Mucosa of stomach (tissue), 1 donor: ENCODE data around the gene CPNE2.
"Not testable (repeated sequence)": the region's sequence is repeated elsewhere in the genome, so short reads cannot be mapped to it uniquely, and the experiment has no call there.

ENCODE experiments used
- H3K27me3 ChIP-seq: one replicate; pipeline ENCODE4 v1.7.0; 2013; ENCODE audit warnings: mild to moderate bottlenecking, low read length; ENCODE audit not compliant: control insufficient read depth, insufficient read depth
- H3K36me3 ChIP-seq: one replicate; pipeline ENCODE4 v1.7.0; 2013; ENCODE audit warnings: low read length; ENCODE audit not compliant: control insufficient read depth, insufficient read depth
- H3K4me1 ChIP-seq: one replicate; pipeline ENCODE4 v1.7.0; 2013; ENCODE audit warnings: mild to moderate bottlenecking, low read length; ENCODE audit not compliant: control insufficient read depth, insufficient read depth
- H3K4me3 ChIP-seq: one replicate; pipeline ENCODE4 v1.7.0; 2013; ENCODE audit warnings: low read length
- H3K9ac ChIP-seq: one replicate; pipeline ENCODE4 v1.7.0; 2013; ENCODE audit warnings: mild to moderate bottlenecking, low read length, moderate library complexity
- H3K9me3 ChIP-seq: one replicate; pipeline ENCODE4 v1.7.0; 2013; ENCODE audit warnings: mild to moderate bottlenecking, low read length, moderate library complexity; ENCODE audit not compliant: control insufficient read depth
- donor health status: Pancreatic carcinoma.

CPNE2 gene

GRCh38 chr16:57058291-57058861 is 34.0 kb upstream of the CPNE2 start:
- Histone ChIP-seq H3K9me3 (no peaks in the 10 kb centered on the region), H3K27me3 (no peaks in the 10 kb centered on the region), H3K36me3 (peaks cover 5% of the 10 kb centered on the region), H3K4me1 (no peaks in the 10 kb centered on the region), H3K4me3 (no peak overlapping the region), H3K9ac (no peak overlapping the region)

DNA sequence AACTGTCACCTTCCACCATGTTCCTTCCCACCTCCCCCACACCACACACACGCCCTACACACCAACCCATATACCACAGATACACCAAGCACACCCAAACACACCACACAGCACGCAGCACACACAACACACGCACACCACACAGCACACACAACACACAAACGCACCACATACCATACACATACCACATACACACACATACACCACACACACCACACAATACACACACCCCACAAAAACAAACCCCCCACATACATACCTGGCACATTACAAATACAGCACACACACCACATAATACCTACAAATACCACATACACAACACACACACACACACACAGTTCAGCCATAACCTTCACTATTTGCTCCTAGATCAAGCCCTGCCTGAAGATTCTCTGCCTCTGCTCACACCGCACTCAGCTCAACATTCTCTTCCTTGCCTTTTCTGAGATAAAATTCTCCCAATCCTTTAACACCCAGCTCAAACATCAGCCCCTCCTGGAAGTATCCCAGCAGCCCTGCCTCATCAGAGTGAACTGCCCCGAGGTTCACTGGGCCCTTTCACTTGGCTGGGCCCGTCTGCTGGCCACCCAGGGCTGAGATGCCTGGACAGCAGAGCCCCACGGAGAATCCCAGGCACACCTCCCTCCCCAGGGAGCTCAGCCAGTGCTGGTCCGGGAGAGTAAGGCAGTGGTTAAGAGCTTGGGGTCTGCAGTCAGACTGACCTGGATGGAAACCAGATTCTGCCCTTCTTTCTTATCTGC is 31.9 kb upstream of the CPNE2 start:
- Histone ChIP-seq H3K4me3 (no peak overlapping the region), H3K27me3 (no peaks in the 10 kb centered on the region), H3K9me3 (no peaks in the 10 kb centered on the region), H3K4me1 (no peaks in the 10 kb centered on the region), H3K9ac (no peak overlapping the region), H3K36me3 (peaks cover 5% of the 10 kb centered on the region)

DNA sequence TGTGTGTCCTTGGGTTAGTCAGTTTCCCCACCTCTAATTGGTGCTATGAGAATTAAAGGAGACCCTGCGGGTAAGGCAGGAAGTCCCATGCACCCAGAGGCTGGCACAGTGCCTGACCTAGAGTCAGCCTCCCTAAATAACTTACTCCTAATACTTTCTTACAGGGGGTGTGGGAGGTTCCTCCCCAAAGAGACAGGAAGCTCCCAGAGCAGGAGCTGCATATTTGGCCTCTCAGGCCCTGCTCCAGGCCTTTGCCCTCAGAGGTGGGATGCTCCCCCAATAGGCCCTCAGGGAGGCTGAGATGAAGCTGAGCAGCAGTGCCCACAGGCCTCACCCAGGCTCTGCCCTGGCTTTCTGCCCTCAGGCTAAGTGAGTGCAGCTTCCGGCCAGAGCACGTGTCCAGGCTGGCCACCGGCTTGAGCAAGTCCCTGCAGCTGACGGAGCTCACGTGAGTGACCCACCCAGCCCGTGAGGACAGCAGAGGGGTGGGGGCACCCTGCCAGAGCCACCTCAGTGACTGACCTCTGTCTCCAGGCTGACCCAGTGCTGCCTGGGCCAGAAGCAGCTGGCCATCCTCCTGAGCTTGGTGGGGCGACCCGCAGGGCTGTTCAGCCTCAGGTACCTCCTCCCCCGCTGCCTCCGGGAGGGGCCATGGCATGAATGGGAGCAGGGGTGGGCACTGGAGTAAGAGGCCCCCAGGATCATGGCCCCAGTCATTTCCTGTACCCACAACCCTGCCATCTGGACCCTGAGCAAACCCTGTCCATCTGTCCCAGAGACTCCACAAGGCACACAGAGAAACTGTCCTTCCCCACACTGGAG is 31.1 kb upstream of the CPNE2 start:
- peaks cover 5% of the 10 kb centered on the region for H3K36me3 ChIP-seq
- H3K9me3 ChIP-seq, result no peaks in the 10 kb centered on the region
- no peaks in the 10 kb centered on the region for H3K27me3 ChIP-seq
- no peak overlapping the region for H3K9ac ChIP-seq
- H3K4me1 ChIP-seq, result no peaks in the 10 kb centered on the region
- no peak overlapping the region for H3K4me3 ChIP-seq

- Histone ChIP-seq H3K27me3 (no peaks in the 10 kb centered on the region), H3K4me3 (no peak overlapping the region), H3K9ac (no peak overlapping the region), H3K9me3 (no peaks in the 10 kb centered on the region), H3K4me1 (no peaks in the 10 kb centered on the region), H3K36me3 (peaks cover 5% of the 10 kb centered on the region)
These were observed 30.1 kb upstream of the CPNE2 start for GRCh38 chr16:57062329-57062728.

- H3K36me3 ChIP-seq, H3K27me3 ChIP-seq, H3K9ac ChIP-seq, H3K9me3 ChIP-seq, H3K4me1 ChIP-seq, H3K4me3 ChIP-seq: not testable (repeated sequence)
These were observed 29.2 kb upstream of the CPNE2 start for GRCh38 chr16:57063189-57063588.

GRCh38 chr16:57064995-57065394 is 27.4 kb upstream of the CPNE2 start:
- H3K4me3 ChIP-seq, result no peak overlapping the region
- no peaks in the 10 kb centered on the region for H3K27me3 ChIP-seq
- no peak overlapping the region for H3K9ac ChIP-seq
- H3K4me1 ChIP-seq, result no peaks in the 10 kb centered on the region
- H3K9me3 ChIP-seq, result no peaks in the 10 kb centered on the region
- H3K36me3 ChIP-seq, result no peaks in the 10 kb centered on the region

- H3K27me3 ChIP-seq, result no peaks in the 10 kb centered on the region
These were observed 25.8 kb upstream of the CPNE2 start for GRCh38 chr16:57066625-57067024.

GRCh38 chr16:57067347-57067746 is 25.0 kb upstream of the CPNE2 start:
- no peak overlapping the region for H3K9ac ChIP-seq
- no peaks in the 10 kb centered on the region for H3K27me3 ChIP-seq
- H3K36me3 ChIP-seq, result no peaks in the 10 kb centered on the region
- H3K9me3 ChIP-seq, result no peaks in the 10 kb centered on the region
- H3K4me1 ChIP-seq, result no peaks in the 10 kb centered on the region
- no peak overlapping the region for H3K4me3 ChIP-seq

More at GRCh38 chr16:57066625-57067024, 25.8 kb upstream of the CPNE2 start:
- Histone ChIP-seq H3K9ac (no peak overlapping the region), H3K4me3 (no peak overlapping the region), H3K4me1 (no peaks in the 10 kb centered on the region), H3K36me3 (no peaks in the 10 kb centered on the region), H3K9me3 (no peaks in the 10 kb centered on the region)

DNA sequence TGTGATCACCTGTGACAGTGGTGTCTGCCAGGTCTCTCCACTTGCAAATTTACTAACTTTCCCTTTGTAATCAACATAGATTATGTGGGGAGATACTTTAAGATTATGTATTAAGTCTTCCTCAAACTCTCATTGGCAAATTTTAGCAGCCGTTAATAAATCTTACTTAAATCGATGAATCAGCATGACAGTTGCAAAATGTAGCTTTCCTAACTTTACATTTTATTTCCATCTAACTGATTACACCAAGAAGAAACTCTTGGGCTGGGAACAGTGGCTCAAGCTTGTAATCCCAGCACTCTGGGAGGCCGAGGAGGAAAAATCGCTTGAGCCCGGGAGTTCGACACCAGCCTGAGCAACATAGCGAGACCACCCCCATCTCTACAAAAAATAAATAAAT is 23.3 kb upstream of the CPNE2 start:
- Histone ChIP-seq H3K27me3 (no peaks in the 10 kb centered on the region), H3K9ac (no peak overlapping the region), H3K4me1 (no peaks in the 10 kb centered on the region), H3K9me3 (no peaks in the 10 kb centered on the region), H3K36me3 (no peaks in the 10 kb centered on the region), H3K4me3 (no peak overlapping the region)

DNA sequence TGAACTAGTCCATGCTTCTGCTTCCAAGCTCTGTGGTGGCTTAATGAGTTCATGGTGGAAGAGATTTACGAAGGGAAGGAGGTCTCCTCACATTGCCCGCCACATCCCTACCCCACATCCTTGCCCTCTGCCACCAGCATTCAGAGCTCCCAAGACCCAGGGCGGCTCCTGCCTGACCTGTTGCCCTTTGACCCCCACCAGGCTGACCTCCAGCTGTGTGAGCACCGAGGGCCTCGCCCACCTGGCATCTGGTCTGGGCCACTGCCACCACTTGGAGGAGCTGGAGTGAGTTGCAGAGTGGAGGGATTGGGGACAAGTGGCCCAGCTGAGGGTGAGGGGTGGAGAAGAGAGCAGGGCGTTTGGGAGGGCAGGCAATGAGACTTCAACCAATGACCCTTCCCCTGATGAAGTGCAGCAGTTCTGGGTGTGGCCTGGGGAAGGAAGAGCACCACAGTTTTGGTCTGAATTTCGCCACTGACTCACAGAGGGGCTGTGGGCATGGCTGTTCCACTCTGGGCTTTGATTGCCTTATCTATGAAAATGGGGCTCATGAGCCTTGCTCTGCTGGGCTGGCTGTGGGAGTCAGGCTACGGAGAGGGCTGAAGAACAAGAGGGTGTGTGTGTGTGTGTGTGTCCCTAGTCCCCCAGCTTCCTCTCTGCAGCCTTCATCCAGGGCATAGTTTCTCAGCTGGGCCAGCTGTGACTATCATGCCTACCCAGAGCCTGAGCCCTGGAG is 22.6 kb upstream of the CPNE2 start:
- Histone ChIP-seq H3K4me1 (no peaks in the 10 kb centered on the region), H3K27me3 (no peaks in the 10 kb centered on the region), H3K9ac (no peak overlapping the region), H3K4me3 (no peak overlapping the region), H3K9me3 (no peaks in the 10 kb centered on the region), H3K36me3 (no peaks in the 10 kb centered on the region)

GRCh38 chr16:57070424-57070823 is 22.0 kb upstream of the CPNE2 start:
- H3K4me3 ChIP-seq, result no peak overlapping the region
- H3K4me1 ChIP-seq, result no peaks in the 10 kb centered on the region
- no peaks in the 10 kb centered on the region for H3K27me3 ChIP-seq
- no peaks in the 10 kb centered on the region for H3K9me3 ChIP-seq
- H3K9ac ChIP-seq, result no peak overlapping the region
- H3K36me3 ChIP-seq, result no peaks in the 10 kb centered on the region
